Ectodermal cell (in vitro differentiated cells): ENCODE data around the gene SFXN3. TPM values are rescaled to one million over a fixed set of nuclear protein-coding genes. Genes with fewer than 3 reads are reported as not detected.

ENCODE experiments used
- H3K27ac ChIP-seq: 2 replicates; pipeline ENCODE4 v1.7.0; 2013; ENCODE audit warnings: mild to moderate bottlenecking, low read depth, low read length; ENCODE audit not compliant: insufficient read depth, poor library complexity, severe bottlenecking
- H3K27me3 ChIP-seq: 2 replicates; pipeline ENCODE4 v1.7.0; 2013; ENCODE audit warnings: mild to moderate bottlenecking, low read length; ENCODE audit not compliant: insufficient read depth, control insufficient read depth, poor library complexity, severe bottlenecking
- H3K36me3 ChIP-seq: one replicate; pipeline ENCODE4 v1.7.0; 2013; ENCODE audit warnings: low read length; ENCODE audit not compliant: control insufficient read depth, insufficient read depth
- H3K4me1 ChIP-seq: one replicate; pipeline ENCODE4 v1.7.0; 2013; ENCODE audit warnings: low read length; ENCODE audit not compliant: control insufficient read depth, insufficient read depth
- H3K4me3 ChIP-seq: 2 replicates; pipeline ENCODE4 v1.7.0; 2013; ENCODE audit warnings: low read depth, low read length, control low read depth; ENCODE audit not compliant: insufficient read depth
- H3K9me3 ChIP-seq: 2 replicates; pipeline ENCODE4 v1.7.0; 2013; ENCODE audit warnings: mild to moderate bottlenecking, low read length, moderate library complexity; ENCODE audit not compliant: control insufficient read depth
- WGBS, 2 experiments: methylation state at CpG; one replicate each; pipeline ENCODE4 v1.1.7; 2013; ENCODE audit warnings: missing lambda C conversion rate in 2 of 2; 5-methylcytosine and 5-hydroxymethylcytosine counted together
- polyA plus RNA-seq, 4 experiments: library from polyadenylated mRNA; stranded (reverse); fragments of 50-300 nt; gene quantifications; one replicate each; pipeline ENCODE4 v1.2.3, GENCODE V29; 2013

The SFXN3 gene
- polyA plus RNA-seq (2013, experiment 1 of 4), result 1.5 TPM
- polyA plus RNA-seq (2013, experiment 2 of 4), result 0.69 TPM
- polyA plus RNA-seq (2013, experiment 3 of 4), result 0.64 TPM
- 1.2 TPM for polyA plus RNA-seq (2013, experiment 4 of 4)

- Histone ChIP-seq H3K4me1 (peaks cover 47% of the 10 kb centered on the region), H3K4me3 (peak within 1 kb of the TSS; percentile 34), H3K27ac (no peak within 1 kb of the TSS), H3K27me3 (peaks cover 74% of the 10 kb centered on the region), H3K9me3 (no peaks in the 10 kb centered on the region), H3K36me3 (no peaks in the 10 kb centered on the region)
- WGBS, 2 experiments, result 1 to 2% methylated on average over 38 of the region's 38 CpGs
Measured at GRCh38 chr10:101031128-101031795, at the start of gene SFXN3, which contains the start of gene PDZD7. SFXN3 (plus strand) TSS chr10:101031234; CDS start chr10:101034695, 3,461 bp downstream. PDZD7 (minus strand) TSS chr10:101031129; CDS start chr10:101030219, 910 bp downstream.

- H3K36me3 ChIP-seq, result peaks cover 3% of the 10 kb centered on the region
- H3K27ac ChIP-seq, result no peak overlapping the region
- peaks cover 7% of the 10 kb centered on the region for H3K4me1 ChIP-seq
- 94 to 95% methylated on average over 24 of the region's 24 CpGs for WGBS, 2 experiments
- no peaks in the 10 kb centered on the region for H3K27me3 ChIP-seq
- no peaks in the 10 kb centered on the region for H3K9me3 ChIP-seq
- H3K4me3 ChIP-seq, result no peak overlapping the region
Measured at GRCh38 chr10:100982916-100983830, 47.9 kb upstream of the SFXN3 start.

GRCh38 chr10:100983868-100984671 lies 47.0 kb upstream of the SFXN3 start:
- Histone ChIP-seq H3K27ac (no peak overlapping the region), H3K9me3 (no peaks in the 10 kb centered on the region), H3K36me3 (peaks cover 3% of the 10 kb centered on the region), H3K4me3 (no peak overlapping the region), H3K27me3 (no peaks in the 10 kb centered on the region), H3K4me1 (peaks cover 7% of the 10 kb centered on the region)
- 86 to 87% methylated on average over 13 of the region's 13 CpGs for WGBS, 2 experiments

- peaks cover 8% of the 10 kb centered on the region for H3K36me3 ChIP-seq
Measured at GRCh38 chr10:100984672-100985177, 46.3 kb upstream of the SFXN3 start.

GRCh38 chr10:100985336-100985735 lies 45.7 kb upstream of the SFXN3 start:
- H3K36me3 ChIP-seq, result peaks cover 12% of the 10 kb centered on the region
- 88 to 96% methylated on average over 3 to 4 of the region's 5 CpGs for WGBS, 2 experiments

More at GRCh38 chr10:100984672-100985177, 46.3 kb upstream of the SFXN3 start:
- Histone ChIP-seq H3K9me3 (no peaks in the 10 kb centered on the region), H3K27me3 (no peaks in the 10 kb centered on the region), H3K27ac (no peak overlapping the region), H3K4me1 (peaks cover 7% of the 10 kb centered on the region), H3K4me3 (no peak overlapping the region)
- WGBS, 2 experiments, result 90 to 91% methylated on average over 2 of the region's 2 CpGs

GRCh38 chr10:100986623-100986951 lies 44.4 kb upstream of the SFXN3 start:
- Histone ChIP-seq H3K9me3 (no peaks in the 10 kb centered on the region), H3K4me3 (peak overlapping the region; percentile 100), H3K4me1 (peaks cover 7% of the 10 kb centered on the region), H3K27ac (no peak overlapping the region), H3K27me3 (no peaks in the 10 kb centered on the region), H3K36me3 (peaks cover 24% of the 10 kb centered on the region)
- 25% methylated on average over 17 of the region's 17 CpGs for WGBS, 2 experiments

More at GRCh38 chr10:100985336-100985735, 45.7 kb upstream of the SFXN3 start:
- no peaks in the 10 kb centered on the region for H3K9me3 ChIP-seq
- H3K27ac ChIP-seq, result no peak overlapping the region
- no peaks in the 10 kb centered on the region for H3K27me3 ChIP-seq
- peaks cover 7% of the 10 kb centered on the region for H3K4me1 ChIP-seq
- no peak overlapping the region for H3K4me3 ChIP-seq

- peak within 1 kb of the TSS; percentile 100 for H3K4me3 ChIP-seq
- peaks cover 21% of the 10 kb centered on the region for H3K36me3 ChIP-seq
- H3K27ac ChIP-seq, result no peak within 1 kb of the TSS
- H3K4me1 ChIP-seq, result peaks cover 7% of the 10 kb centered on the region
- 1% methylated on average over 75 of the region's 75 CpGs for WGBS, 2 experiments
- H3K9me3 ChIP-seq, result no peaks in the 10 kb centered on the region
- no peaks in the 10 kb centered on the region for H3K27me3 ChIP-seq
Measured at GRCh38 chr10:100986952-100987684, 43.9 kb upstream of the SFXN3 start, which contains the start of the genes MRPL43 and TWNK. MRPL43 (minus strand) TSS chr10:100987497; CDS start chr10:100987443, 54 bp downstream. TWNK (plus strand) TSS chr10:100987543; CDS start chr10:100988211, 668 bp downstream.

GRCh38 chr10:100987685-100988049 lies 43.4 kb upstream of the SFXN3 start:
- Histone ChIP-seq H3K4me1 (peaks cover 7% of the 10 kb centered on the region), H3K27ac (no peak overlapping the region), H3K27me3 (no peaks in the 10 kb centered on the region), H3K36me3 (peaks cover 21% of the 10 kb centered on the region), H3K4me3 (peak overlapping the region; percentile 100), H3K9me3 (no peaks in the 10 kb centered on the region)
- WGBS, 2 experiments, result 2 to 3% methylated on average over 15 of the region's 15 CpGs

- no peak overlapping the region for H3K27ac ChIP-seq
- H3K4me3 ChIP-seq, result peak overlapping the region; percentile 100
- H3K27me3 ChIP-seq, result no peaks in the 10 kb centered on the region
- WGBS, 2 experiments, result 75 to 76% methylated on average over 10 of the region's 10 CpGs
- H3K36me3 ChIP-seq, result peaks cover 25% of the 10 kb centered on the region
- H3K4me1 ChIP-seq, result peaks cover 7% of the 10 kb centered on the region
- H3K9me3 ChIP-seq, result no peaks in the 10 kb centered on the region
Measured at GRCh38 chr10:100988166-100988565, 42.9 kb upstream of the SFXN3 start.
